Measurements from ENCODE around the gene COL19A1.
"Not testable (repeated sequence)": the region's sequence is repeated elsewhere in the genome, so short reads cannot be mapped to it uniquely, and the experiment has no call there.

Gene COL19A1

DNA sequence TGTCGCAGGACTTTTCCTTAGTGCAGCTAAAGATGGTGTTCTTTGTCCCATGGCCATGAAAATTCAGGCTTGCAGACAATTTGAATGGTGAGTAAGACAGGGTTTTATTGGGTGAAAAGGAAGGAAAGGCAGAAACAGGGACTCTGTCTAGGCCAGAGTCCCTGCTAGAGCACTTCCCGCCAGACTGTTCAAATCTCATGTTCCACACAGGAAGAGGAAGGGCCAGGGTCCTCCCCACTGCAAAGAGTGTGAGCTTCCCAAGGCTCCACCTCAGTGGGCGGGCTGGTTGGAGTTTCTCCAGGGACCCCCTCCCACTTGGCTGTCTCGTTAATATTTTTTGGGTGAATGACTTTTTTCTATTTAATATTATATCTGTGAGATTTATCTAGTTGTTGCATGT, 29.0 kb downstream of the COL19A1 start:
- DNase-seq (ENCODE audit: low spot score): no peak
- FAIRE-seq: no peak

DNA sequence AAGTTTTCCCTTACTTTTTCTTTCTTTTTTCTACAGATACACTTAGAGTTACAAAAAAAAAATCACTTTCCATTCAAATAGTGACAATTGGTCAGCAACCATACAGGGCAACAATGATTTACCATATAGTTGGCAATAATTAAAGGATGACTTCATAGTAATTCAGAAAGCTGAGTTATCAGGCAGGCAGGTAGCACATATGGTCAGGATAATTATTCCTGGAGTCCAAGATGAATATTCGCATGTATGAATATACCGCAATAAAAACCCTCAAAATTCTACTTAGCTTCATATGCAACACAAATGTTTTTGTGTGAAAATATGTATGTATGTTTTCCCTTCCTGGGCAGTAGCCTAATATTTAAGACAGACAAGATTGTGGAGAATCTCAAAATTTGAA, 34.5 kb downstream of the COL19A1 start:
- FAIRE-seq: no peak
- DNase-seq (ENCODE audit: low spot score): no peak

DNA sequence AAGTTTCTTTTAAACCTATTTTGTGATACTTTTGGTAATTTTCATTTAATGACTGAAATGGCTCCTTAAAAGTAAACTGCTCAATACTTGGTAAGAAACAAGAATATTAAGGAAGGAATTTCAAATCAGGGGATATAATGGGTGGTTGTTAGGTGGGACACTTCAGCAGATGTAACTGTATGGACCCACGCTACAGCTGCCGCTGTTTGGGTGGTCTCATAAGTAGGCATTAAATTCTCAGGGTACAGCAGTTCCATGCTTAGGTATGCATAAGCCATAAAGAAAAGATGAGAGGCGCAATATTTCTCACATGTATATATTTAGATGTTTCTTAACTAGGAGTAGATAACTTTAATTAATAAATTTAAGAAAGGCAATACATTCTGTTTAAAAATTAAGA, 35.0 kb downstream of the COL19A1 start:
- no peak for FAIRE-seq

DNA sequence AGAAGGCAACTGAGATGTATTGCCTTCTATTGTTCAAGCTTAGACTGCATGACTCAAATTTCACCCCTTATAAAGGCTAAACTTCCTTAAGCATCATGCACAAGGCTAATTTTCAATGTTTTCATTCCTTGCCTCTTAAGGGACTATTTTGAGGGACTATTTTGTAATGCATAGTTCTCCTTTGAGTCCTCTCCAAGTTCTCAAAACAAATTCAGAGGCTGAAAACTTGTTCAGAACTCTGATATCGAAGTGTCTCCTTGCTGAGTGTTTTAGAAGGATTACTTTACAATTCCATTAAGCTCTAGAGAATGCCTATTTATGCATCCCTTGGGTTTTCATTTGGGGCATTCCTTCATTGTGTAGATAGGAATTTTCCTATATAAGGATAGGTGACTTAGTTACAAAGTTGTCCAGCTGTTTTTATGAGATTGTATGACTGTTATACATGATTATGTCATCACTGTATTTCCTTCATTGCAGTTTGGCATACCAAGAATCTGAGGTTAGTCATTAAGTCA, 41.7 kb downstream of the COL19A1 start:
- no peak for DNase-seq (ENCODE audit: low spot score)
- no peak for FAIRE-seq

More for the DNA sequence above, 35.0 kb downstream of the COL19A1 start:
- no peak for DNase-seq (ENCODE audit: low spot score)

DNA sequence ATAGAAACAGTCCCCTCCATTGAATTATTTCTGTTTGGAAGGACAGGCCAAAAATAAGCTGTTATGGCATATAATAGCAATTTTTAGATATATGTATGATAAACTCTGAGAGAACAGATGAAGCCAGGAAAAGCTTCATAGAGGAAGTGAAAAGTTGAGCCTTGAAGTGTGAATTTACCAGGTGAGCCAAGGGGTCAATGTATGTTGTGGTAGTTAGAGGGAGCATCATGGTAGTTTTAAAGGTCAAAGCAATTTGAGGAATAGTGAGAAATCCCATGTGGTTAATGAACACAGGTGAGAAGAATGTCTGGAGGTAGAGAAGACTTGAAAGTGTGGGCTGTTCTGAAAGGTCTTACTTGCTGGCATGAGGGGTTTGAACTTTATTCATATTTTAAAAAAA, 47.0 kb downstream of the COL19A1 start:
- DNase-seq (ENCODE audit: low spot score): no peak
- FAIRE-seq: no peak

DNA sequence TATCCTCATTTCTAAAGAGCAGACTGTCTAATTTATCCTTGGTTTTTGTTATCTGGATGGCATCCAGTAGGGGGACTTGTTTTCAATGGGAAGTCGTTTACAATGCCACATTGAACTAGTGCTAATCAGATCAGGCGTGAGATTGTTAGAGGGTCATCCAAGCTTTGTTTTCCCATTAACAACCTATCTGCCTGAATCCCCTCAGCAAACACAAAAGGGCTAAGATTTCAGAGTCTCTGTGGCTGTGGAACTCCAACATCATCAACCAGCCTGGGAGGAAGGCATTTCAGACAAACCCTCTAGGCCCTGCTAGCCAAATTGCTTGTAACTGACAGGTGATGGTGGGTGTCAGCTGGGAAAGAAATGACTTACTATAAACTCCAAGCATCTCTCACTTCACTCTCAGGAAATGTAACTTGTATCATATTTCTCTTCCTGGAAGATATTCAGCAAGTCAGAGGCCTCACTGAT, 47.7 kb downstream of the COL19A1 start:
- FAIRE-seq (no peak), DNase-seq (ENCODE audit: low spot score) (no peak)

DNA sequence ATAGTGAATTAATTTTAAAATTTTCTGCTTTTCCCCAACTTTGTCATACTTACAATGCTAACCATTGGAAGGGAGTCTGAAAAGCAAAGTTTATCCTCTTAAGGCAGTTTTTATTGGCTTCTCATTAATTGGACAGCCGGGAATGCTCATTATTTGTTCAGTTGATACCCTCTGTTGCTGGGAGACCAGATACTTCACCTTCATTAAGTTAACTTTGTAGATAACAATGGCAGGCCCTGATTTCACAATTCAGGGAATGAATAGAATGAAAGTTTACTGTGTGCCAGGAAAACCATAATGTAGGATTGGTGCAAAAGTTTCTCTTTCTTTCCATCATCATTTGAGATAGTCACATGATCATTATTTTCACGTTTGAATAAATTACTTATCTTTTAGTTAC, 49.0 kb downstream of the COL19A1 start:
- no peak for FAIRE-seq

DNA sequence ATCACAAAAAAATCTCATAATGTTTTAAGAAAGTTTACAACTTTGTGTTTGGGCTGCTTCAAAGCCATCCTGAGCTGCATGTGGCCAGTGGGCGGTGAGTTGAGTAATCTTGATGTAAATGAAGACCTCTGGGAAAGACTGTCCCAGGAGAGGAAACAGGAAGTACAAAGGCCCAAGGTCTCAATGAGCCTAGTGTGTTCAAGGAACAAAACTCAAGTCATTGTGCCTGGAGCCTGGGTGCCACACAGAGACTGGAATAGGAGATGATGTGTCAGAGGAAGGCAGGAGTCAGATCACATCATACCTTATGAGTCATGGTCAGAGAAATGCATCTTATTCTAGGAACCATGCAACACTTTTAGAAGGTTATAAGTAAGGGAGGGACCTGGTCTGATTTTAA, 51.5 kb downstream of the COL19A1 start:
- DNase-seq (ENCODE audit: low spot score) (peak; percentile 68), FAIRE-seq (no peak)

More for the DNA sequence above, 49.0 kb downstream of the COL19A1 start:
- DNase-seq (ENCODE audit: low spot score): no peak

DNA sequence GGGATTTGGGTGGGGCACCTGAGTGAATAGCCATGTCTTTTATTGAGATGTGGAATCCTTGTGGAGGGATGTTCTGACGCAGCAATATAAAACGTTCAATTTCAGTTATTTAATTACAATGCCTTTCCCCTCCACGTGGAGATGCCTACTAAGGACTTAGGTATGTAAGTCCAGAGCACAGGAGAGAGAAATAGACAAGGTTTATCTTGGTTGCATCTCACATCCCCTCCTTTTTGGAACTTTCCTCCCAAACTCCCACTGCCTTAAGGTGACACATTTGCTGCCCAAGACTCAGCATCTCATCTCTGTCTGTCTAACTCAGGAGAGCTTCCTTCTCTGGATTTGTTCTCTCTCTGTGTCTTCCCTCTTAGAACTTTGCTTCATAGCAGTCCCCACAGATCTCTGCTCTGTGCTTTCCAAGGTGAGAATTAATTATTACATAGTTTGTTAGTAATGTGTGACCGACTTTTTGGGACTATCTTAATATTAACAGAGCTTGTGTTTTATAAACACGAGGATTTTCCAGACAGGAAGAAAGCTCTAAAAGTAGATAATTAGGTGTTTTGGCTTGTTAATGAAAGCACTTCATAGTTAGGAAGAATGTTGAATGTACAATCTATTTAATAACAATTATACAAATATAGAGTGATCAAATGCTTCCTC, 52.6 kb downstream of the COL19A1 start:
- FAIRE-seq (no peak), DNase-seq (ENCODE audit: low spot score) (no peak)

DNA sequence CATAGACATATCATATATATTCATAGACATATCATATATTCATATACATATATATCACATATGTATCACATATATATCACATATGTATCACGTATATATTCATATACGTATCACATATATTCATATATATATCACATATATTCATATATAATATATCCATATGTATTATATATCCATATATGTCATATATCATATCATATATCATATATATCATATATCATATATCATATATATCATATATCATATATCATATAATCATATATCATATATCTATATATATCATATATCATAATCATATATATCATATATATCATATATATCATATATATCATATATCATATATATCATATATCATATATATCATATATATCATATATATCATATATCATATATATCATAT, 54.7 kb downstream of the COL19A1 start:
- peak; percentile 97 for FAIRE-seq
- not testable (repeated sequence) for DNase-seq (ENCODE audit: low spot score)

DNA sequence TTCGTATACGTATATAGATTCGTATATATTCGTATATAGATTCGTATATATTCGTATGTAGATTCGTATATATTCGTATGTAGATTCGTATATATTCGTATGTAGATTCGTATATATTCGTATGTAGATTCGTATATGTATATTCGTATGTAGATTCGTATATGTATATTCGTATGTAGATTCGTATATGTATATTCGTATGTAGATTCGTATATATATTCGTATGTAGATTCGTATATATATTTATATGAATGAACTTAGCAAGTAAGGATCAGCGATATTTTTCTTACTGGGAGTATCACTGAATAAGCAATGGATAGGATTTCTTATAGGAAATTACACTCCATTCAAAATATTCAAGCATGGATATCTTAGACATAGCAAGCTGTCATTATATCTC, 55.3 kb downstream of the COL19A1 start:
- not testable (repeated sequence) for FAIRE-seq; DNase-seq (ENCODE audit: low spot score)

DNA sequence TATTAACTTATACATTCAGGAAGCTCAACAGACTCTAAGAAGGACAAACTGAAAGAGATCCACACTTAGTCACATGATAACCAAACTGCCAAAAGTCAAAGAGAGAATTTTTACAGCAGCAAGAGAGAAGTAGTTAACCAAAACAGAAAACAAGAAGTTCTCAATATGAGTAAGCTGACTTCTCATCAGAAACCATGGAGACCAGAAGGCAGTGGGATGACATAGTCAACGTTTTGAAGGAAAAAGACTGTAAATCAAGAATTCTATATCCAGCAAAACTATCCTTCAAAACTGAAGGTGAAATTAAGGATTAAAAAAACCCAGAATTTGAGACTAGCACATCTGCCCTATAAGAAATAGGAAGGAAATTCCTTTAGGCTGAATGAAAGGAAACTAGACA, 60.4 kb downstream of the COL19A1 start:
- DNase-seq (ENCODE audit: low spot score) (no peak), FAIRE-seq (no peak)

DNA sequence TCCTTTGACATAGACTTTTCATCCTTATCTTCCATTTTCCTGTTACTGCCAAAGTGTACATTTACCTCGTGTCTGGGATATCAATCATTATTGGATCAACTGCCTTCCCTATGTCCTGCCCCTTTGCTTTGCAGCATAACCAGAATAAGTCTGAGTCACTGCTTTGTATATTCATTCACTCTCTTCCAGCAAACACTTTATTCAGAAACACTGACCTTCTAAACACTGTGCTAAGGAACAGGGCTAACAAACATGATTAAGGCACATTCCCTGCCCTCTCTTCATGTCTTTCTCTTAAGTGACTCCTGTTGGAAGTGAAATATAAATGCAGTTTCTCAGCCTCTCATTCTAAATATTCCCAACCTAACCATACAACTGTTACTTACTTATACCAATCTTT, 66.9 kb downstream of the COL19A1 start:
- DNase-seq (ENCODE audit: low spot score): no peak

DNA sequence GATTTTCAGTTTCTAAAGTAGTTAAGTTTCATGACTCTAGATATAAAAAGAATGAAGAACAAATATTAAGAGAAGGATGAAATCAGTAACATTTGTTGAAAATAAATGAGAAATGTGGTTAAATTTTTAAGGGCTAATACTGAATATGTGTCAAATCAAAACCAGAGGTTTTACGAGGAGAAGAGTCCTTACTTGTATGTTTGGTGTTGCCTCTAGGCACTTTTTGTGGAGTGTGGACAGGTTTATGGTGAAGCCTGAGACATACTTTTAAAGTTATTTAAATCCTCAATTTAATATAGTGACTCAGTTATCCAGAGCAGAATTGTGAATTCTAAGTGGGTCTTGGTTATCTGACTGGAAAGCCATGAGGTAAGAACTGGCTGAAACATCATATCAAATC, 68.7 kb downstream of the COL19A1 start:
- DNase-seq (ENCODE audit: low spot score) (no peak), FAIRE-seq (no peak)

More for the DNA sequence above, 66.9 kb downstream of the COL19A1 start:
- no peak for FAIRE-seq

DNA sequence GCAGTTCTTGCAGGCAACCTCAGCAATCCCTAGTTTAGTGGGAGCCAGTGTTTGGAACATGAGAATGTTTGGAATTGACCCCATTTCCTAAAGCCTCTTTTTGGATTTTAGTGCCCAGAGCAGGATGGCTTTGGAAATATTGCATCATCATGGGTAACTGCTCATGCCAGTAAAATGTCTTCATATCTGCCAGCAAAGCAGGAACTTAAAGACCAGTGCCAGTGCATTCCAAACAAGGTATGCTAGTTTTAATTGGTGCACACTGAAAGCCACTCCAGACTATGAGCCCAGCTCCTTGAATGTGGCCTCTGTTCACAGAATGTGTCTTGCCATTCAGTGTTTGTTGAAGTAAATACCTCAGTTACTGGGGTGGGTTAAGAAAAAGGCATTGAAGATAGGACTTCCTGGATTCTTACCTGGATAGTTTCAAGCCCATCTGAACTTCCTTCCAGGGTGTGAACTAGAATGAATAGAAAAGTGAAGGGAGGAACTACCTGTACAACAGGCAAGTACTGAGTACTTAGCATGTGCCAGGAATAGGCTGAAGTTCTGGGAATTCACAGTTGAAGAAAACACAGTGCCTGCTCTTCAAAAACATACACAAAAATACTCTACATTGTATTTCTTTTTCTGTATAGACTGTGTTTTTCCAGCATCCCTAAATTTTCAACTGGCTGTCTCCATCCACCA, 70.5 kb downstream of the COL19A1 start:
- DNase-seq (ENCODE audit: low spot score) (no peak), FAIRE-seq (no peak)

DNA sequence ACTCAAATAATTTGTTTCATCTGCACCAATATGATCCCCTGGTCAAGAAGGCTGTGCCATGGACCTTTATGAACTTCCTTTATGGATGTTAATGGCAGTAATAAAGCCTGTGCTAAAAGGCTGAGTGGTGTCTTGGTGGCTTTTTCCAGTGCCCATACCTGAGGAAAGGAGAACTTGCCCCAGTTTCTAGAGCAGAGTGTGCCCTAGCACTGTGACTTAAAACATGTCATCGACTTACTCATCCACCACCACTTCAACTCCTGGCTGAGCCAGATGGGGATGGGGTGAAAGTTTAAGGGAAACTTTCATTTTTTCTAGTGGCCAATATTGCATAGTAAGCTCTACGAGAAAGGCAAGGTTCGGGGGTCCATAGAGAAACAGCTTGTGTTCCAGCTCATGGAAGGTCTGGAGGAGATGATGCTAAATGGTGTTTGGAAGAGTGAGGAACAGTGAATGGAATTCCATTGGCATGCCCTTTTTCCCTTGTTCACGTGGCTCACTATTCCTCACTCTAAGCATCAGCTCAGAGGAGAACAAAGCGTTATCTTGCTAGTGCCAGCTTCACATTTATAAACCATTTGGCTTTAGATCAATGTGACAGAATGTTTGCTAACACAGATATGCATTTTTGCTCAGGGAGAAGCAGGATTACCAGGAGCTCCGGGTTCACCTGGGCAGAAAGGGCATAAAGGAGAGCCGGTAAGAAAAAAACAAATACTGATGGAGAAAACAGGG, 71.2 kb downstream of the COL19A1 start:
- FAIRE-seq (no peak), DNase-seq (ENCODE audit: low spot score) (no peak)

DNA sequence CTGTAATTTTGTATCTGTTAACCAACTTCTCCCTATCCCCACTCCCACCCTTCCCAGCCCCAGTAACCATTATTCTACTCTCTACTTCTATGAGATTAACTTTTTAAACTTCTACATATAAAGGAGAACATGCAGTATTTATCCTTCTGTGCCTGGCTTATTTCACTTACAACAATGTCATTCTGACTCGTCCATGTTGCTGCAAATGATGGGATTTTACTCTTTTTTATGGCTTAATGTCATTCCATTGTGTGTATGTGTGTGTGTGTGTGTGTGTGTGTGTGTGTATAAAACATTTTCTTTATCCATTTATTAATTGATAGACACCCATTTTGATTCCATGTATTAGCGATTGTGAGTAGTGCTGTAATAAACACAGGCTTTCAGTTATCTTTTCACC, 76.1 kb downstream of the COL19A1 start:
- no peak for DNase-seq (ENCODE audit: low spot score)
- no peak for FAIRE-seq

DNA sequence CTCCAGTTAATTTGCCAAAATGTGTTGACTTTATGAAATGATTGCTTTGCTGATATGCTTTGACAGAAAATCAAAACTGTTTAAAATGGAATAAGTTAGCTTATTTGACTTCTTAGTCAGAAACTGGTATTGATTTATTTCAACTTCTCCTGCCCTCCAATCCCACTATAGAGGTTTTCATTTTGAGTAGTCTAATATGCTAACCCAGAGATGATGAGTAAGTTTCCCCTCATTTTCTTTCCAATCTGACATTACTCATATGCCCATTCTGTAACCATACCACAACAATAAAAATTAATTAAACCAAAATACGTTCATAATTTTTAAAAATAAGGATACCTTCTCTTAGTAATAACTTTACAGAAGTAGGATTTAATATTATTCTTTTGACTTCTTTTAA, 78.8 kb downstream of the COL19A1 start:
- FAIRE-seq: no peak

DNA sequence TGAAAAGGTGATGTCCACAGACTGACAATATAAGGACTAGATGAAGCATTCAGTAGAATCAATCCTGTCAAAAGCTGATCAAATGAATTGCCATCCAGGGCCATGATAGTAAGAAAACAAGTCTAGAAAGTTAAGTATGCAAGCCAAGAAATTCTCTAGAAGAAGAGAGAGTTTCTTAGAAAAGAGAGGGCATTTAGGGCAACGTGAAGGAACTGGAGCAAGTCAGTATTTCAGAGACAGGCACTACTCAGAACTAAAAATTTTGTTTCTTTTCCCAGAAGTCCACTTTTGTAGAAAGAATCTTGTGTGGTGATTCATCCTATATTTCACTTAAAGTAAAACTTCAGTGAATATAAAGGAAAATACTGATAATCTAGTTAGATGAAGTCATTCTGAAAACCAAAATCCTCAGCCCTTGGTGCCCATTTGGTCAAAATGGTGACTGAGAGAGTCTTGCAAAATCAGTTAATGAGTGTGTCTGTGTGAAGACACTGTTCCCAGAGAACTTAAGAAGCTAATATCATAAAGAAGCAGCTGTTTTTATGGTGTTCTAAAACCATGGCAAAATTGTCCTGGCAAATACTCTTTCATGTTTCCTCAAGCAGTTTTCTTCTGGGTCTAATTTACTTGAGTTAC, 82.2 kb downstream of the COL19A1 start:
- FAIRE-seq (no peak), DNase-seq (ENCODE audit: low spot score) (no peak)

More for the DNA sequence above, 78.8 kb downstream of the COL19A1 start:
- DNase-seq (ENCODE audit: low spot score): no peak

DNA sequence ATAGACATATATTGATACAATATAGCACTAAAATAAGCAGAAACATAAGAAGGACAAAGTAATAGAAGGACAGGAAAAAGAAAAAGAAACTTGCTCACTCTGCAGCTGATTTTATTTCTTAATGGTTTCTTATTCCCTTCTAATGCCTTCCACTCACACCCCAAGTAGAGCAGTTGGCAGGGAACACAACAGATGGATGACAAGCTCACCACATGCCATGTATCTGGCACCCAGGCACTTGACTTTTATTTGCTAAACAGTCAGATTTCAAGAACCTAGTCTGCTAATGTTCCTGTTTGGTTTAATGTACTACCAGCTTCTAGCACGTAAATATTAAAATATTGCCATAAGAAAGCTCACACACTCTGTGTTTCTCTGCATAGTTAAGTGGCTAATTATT, 87.1 kb downstream of the COL19A1 start:
- FAIRE-seq (no peak), DNase-seq (ENCODE audit: low spot score) (no peak)

DNA sequence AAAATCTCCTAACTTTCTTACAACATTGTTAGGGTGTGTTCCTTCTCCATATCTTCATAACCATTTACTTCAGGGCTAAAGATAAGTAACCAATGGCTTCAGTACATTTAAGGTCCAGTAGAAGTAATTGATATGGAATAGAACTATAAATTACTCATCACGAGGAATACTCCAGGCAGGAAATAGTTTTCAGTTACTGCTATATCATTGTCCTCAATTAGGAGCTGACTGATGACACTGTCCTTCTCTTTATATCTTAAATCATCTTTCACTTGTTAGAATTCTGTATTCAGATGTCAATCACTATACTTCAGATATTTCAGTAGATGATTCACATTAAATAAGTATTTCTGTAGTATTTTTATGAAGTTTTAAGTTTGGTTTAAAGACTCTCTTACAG, 88.4 kb downstream of the COL19A1 start:
- FAIRE-seq: no peak
- DNase-seq (ENCODE audit: low spot score): no peak

Data from RCC 7860 (cell line).